Middle frontal gyrus (tissue), 1 donor: ENCODE measurements around the gene ABLIM1.

Source experiments
- DNase-seq: peaks from one replicate; pipeline ENCODE4 v3.0.0-alpha.2; 2015; ENCODE audit warnings: low spot score; ENCODE audit errors: extremely low spot score

The ABLIM1 gene

DNA sequence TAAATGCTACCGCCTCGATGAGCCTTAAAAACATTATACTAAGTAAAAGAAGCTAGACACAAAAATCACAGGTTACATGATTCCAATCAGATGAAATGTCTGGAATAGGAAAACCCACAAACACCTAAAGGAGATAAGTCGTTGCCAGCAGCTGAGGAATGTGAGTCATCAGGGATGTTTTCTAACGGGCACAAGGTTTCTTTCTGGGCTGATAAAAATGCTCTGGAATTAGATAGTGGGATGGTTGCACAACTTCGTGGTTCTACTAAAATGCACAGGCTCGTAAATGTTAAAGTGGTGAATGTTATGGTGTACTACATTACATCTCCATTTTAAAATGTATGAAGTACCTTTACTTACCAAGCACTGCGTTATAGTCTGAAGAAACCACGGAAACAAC lies 9.7 kb downstream of the ABLIM1 start:
- no peak for DNase-seq

DNA sequence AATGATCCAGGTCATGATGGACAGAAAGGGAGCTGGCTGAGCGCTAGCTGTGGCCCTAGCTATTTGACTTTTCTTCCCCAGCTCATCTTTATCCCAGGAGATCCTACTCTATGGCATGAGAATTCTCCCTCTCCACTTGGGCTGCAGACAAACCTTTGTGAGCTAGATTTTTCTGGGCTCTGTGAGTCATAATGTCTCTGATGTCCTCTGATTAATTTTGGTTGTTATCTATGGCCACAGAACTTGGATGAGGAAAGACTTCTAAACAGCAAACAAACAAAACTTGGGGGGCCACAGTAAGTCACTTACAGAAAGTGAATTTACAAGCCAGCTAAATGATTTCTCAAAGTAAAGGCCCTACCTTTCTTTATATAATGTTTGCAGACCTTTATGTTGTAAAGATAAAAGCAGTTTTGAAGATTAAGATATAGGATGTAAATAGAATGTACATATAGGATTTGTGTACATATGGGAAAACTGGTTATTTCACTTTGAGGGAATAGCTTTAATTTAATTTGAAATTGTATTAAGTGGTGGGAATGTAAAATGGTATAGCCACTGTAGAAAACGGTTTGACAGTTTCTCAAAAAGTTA lies 10.4 kb downstream of the ABLIM1 start:
- DNase-seq = no peak

DNA sequence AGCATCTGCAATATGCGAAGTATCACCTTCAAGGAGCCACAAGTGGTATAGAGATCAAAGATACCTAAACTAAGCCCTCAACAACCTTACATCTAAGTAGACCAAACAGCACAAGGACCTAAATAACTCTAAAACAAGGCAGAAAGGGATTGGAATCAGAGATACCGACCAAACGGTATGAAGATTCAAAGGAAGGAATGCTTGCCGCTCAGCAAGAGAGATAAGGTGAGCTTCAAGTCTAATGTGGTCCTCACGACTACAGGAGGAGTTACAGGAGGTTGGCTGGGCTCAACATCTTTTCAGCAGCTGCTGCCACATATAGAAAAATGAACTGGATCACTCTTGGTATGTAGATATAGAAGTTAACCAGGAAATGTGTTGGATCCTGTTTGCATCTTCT lies 11.6 kb downstream of the ABLIM1 start:
- DNase-seq = no peak

DNA sequence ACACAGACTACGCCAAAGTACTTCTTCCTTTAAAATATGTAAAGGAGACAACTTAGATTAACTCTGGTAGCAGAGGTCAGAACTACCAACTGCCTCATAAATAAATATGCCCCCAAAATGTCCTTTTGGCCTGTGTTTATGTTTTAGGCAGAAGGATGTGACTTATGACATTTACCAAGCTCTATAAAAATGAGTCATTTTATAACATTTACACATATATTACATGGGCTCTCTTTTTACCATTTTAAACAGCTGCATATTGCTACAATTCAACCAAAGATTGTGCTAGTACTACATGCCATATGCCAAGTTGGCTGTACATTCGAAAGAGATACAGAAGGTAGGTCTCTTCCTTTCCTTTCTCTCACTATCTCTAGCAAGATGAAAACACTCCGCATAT lies 12.4 kb downstream of the ABLIM1 start:
- DNase-seq = no peak

DNA sequence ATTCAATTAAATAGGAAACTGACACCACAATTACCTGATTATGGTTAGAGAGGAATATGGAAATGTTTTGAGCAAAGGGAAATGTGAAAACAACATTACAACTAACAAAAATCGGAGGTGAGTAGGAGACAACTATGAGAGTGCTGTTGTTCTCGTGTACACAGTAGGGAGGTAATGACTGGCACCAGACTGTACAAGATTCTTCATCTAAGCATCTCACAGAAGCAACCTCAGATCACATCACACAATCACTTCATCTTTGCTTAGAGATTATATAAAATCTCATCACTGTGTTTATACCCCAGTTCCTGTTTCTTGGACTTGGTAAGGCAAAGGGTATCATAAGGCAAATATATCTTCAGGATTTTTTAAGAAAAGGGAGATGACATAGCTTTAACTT lies 14.9 kb downstream of the ABLIM1 start:
- no peak for DNase-seq

DNA sequence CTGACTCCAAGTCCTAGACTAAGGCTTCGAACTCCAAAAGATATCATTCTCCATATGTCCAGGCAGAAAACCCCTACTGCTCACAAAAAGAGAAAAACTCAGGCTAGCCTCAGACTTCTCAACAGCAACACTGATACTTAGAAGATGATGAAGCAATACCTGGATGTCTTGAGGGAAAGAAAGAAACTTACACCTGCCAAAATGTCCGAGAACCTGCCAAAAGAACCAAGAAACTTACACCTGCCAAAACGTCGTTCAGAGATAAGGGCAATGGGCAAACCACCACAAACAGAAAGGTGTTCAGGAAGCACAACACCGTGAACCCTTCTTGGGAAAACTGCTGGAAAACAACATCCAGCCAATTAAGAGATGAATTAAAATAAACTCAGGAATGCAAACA lies 15.3 kb downstream of the ABLIM1 start:
- DNase-seq = no peak

DNA sequence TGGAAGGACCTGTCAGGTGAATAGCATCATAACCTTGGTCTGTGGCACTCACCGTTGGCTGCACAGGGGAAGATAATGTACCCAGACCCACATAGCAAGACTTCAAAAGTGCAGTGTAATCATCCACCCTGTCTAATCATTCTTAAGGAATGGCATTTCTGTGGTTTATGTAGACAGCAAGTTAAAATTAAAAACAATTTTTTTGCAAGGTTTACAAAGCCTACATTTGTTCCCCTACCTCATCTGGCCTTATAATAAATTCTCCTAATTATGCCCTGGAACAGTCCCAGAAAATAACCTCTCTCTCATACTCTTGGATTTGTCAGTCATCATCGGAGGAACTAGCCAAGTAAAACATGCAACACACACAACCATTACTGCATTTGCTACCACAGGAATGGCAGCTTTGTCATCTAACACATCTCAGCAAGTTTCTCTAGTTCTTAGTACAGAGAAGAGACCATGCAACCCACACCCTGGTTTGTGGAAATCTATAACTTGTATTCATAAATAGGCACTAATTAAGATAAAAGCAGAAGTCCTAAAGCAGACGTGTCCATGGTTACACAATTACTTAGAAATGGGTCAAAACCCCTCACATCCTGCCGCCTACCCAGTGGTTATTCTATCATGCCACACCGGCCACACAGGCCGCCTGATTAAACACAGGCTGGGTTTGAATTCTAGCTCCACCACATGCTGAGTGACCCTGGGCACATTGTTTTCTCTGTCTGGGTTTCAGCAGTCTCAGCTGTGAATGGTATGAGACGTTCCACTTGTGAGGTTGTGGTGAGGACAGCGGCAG lies 19.1 kb downstream of the ABLIM1 start:
- DNase-seq = no peak

DNA sequence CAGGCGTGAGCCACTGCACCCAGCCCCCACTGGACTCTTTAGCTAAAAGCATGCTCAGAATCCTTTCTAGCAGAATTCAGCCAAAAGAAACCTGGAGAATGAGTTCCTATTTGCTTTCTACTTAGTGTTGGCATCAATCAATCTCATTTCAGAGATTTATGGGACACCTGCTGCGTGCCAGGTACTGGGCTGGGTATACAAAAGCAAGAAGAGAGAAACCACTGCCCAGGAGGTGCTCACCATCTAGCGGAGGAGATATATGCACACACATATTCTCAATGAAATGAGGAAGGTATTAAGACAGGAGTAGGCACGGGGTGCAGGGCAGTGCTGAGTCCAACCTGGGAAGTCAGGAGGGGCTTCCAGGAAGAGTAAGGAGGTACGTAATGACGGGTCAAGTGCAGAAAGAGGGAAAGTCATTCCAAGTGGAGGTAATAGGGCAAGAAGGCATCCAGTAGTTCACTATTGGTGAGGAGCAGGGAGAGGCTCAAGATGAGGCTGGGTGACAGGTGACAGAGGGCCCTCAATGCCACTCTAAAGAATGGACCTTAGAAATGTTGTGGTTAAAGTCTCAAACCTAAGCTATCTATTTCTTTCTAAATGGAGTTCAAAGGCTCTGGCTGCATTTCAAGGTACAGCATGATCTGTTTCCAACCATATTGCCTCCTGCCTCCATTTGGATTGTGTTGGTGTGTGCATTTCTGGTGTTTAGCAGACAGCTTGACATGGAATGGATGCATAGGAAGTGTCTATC lies 22.1 kb downstream of the ABLIM1 start:
- DNase-seq = no peak

DNA sequence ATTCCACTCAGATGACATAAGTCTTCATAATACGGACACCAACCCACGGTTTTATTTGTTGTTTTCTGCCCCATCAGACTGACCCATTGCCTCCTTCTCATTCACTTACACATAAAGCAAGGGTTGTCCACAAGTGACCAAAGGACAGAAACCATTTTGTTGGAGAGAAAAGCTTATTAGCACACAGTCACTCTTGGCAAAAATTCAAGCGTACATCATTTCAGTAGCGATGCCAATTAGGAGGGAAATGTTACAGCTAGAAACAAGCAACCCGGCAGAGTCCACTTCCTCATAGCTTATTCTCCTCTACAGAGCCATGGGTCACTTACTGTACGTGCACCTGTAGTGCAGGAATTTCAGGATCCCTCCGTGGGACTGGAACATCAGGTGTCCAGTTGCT lies 23.0 kb downstream of the ABLIM1 start:
- no peak for DNase-seq

DNA sequence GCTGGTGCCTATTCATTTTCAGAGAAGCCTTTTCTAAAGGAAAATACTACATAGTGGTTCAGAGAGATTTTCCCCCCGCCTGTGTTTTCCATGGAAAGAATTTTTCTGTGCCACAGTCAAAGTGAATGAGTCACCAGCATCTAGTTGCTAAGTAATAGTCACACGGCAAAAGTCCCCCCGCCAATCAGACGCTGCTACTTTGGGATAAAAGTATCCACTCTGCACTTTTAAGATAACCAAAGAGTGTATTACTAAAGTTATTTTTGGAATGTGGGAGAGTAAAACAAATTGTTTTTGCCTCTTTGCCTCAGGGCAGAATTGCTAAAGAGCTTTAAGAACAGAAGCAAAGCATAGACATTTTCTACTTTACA lies 23.5 kb downstream of the ABLIM1 start:
- peak; percentile 47 for DNase-seq

DNA sequence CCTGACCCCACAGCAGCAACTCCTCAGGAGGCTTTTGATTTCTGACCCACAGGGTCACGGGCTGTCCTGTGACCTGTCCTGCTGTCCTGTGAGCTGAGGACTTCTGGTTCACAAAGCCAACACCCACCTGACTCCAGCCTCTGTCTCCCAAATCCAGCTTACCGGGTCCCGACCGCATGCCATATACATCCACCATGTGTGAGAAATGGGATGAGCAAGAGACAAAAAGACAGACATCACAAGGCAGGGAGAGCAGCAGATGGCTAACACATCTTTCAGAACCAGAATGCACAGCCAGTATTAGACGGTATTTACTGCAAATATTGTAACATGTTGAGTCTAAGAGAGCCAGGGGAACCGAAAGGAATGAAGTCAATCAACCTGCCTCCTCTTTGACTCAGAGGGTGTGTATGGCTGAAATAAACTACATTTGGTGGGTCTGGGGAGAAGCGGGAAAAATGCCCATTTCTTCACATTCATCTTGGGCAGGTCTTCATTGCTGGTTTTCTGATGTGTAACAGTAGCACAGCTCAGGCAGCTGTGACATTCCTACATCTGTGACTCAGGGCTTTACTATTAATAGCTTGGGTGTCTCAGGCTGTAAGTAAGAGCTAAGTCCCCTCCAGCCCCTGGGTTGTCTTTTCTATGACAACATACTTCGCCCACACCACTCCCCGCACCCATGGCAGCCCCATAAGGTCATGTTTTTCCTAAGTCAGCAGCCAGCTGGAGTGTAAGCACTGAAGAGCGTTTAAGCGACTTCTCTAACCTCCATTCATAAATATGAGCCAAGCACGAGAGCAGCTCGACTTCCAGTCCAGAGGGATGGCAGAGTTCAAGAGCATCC lies 25.0 kb downstream of the ABLIM1 start:
- DNase-seq = no peak

DNA sequence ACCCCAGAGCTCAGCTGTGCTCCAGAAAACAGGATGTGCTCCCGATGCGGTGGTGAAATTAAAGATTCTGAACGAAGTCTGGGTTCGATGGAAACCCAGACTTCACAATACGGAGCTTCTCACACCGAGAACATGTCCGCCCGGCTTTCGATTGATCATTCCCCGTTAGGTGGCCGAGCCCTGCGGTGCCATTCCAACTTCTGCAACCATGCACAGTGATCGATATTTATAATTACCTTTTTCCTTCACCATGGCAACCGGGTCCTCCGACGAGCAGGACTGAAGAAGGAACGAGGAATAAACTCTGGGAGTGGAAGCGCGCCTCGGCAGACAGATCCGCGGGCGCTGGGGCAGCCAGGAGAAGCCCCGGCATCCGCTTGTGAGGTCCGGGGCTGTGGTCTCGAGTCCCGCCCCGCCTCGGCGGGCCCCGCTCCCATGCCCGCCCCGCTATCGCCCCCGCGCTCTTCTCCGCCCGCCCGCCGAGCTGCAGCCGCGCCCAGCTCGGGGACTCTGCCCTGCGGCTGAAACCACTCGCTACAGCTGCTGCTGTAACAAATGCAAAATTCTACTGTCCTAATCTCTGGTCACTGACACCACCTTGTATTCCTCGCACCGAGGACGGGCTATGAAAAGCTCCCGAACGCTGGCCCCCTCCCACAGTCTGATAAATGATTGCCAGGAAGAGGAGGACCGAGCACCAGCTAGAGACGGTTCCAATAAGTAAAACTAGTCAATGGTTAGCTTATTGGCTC lies 26.2 kb downstream of the ABLIM1 start:
- DNase-seq = no peak

DNA sequence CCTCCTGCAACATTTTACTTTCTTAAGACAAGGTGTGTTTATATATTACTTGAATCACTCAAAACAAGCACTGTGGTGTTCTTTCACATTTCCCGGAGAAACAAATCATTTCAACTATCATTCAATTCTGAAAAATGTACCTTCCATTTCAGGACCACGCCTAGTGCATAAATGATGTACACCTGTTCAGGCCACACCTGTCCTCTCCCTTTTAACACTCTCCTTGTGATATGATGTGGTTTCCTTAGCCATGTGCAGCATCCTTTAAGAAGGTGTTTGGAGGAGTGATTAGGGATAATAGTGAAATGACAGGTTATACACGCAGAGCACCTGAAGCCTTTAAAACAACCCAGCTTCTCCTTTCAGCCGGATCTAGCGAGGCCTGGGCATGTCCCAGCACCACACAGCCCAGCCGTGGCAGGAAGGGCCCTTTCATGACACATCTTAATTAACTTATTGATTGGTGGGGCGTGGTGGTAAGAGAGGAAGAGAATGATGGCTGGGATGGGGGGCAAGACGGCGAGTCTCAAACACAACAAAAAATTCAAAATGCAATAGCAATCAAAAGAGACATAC lies 26.9 kb downstream of the ABLIM1 start:
- no peak for DNase-seq

DNA sequence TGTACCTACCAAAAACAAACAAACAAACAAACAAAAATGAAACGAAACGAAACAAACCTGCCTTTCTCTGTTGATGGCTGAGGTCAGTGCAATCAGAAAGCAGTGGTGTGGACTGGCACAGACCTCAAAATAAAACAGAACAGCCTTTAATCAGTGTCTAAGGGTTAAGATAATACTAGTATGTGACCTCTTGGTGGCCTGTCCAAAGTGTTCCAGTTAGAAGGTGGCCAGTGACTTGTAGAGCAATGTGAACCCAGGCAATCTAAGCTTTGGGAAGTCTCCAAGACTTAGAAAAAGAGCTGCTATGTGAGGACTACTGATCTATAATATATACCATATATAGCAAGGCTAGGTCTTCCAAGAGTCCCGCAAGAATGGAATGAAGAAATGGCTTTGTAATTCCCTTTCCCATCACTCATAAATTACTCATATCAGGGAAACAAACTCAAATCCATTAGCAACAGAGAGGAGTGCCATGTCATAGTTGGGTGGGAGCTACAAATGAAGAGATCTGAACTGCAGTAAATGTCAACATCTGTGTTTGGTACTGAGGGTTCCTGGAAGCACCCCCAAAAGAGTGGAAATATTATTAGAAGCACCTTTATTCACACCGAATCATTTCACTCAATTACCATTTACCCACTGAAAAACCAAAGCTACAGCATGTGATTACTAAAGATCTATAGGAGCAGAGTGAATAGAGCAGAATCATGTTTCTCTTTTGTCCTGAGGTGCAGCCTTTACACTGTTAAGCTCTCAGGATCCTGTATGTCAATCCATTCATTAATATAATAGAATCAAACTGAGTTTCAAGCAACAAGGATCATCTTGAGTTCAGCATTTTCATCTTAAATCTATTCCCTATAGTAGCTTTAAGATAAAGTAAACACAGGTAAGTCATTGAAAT lies 28.0 kb downstream of the ABLIM1 start:
- no peak for DNase-seq

DNA sequence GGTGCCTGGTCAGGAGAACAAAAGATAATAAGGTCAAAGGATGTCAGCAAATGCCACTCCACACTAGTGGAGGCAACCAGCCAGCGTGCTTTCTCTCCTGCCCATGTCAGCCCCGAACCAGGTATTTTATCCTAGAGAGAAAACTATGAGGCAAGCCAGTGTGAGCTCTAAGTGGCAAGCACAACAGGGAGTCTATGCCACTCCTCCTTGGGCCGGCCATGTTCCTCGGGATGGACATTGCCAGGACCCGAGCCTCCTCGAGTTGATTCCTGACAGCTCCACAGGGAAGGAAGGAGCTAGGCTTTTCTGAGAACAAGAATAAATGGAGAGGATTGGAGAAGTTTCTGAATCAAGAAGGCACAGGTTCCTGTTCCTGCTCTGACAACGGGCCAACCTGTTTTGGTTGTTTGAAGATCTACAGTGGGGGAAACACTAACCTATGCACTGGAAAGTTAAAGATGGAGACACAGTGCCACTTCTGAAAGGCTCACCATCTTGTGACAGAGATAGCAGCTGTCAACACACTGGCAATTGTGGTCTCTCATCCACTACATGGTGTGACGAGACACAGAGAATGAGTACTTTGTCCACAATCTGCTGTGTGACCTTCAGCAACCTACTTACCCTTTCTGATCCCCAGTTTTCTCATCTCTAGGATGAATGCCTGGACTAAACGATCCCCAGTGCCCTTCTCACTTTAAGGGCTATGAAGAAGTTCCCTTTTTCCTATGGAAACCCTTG lies 28.8 kb downstream of the ABLIM1 start:
- DNase-seq = no peak

DNA sequence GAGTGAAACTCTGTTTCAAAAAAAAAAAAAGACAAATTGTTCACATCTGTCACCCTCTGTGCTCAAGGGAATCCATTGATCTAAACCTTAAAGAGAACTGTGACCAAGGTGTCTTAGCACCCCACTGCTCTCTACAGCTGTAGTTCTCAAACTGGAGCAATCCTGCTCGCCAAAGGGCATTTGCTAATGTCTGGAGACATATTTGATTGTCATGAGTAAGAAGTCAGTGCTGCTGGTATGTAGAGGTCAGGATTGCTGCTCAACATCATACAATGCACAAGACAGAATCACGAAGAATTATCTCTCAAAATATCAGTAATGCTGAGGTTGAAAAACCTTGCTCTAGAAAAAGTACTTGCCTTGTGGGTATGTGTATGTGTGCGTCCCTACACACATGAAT lies 30.0 kb downstream of the ABLIM1 start:
- DNase-seq = no peak

DNA sequence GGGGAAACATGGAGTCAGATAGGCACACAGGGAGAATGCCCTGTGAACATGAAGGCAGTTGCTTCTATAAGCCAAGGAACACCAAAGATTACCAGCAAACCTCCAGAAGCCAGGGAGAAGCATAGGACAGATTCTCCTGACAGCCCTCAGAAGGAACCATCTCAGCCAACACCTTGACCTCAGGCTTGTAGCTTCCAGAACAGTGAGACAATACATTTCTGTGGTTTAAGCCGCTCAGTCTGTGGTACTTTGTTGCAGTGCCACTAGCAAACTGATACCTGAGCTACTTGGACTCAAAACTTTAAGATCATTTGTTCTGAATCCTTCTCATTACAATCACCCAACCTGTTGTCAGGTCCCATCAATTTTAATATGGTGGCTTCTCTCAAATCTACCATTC lies 31.2 kb downstream of the ABLIM1 start:
- no peak for DNase-seq

DNA sequence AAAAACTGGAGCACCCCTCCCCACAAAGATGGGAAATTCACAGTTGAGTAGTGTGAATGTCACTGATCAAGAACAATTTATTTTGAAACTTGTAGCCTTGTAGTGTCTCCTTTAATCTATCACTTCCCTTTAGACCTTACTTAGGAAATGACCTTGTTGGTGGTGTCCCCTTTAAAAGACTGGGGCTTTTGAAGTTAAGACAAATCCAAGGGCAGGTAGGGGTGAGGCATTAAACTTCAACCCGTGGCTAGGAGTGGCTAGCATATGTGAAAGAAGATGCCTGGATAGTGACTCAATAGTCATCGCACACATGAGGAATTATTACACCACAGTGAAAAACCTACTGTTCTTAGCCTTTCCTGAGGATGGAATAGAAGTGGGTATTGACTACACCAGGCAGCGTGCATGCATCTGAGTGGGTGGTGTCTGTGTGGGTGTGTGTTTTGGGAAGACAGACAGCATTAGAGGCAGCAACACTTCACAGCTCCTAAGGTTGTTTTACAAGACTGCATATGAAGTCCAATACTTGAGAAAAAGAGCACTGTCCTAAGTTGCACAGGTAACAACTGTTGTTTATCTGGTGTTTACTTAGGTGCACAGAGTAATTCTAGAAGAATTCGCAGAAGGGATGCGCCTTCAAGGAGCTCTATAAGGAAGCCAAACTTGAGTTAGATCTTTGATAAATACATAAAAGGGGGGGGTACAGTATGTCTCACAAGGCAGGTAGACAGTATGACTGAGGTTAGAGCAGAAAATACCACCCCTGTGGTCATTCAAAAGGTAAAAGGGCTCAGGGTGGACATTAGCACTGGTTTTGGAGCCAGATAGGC lies 32.9 kb downstream of the ABLIM1 start:
- no peak for DNase-seq
